IMR-90 (cell line): ENCODE results near the gene PIEZO1. TPM values are rescaled to one million over a fixed set of nuclear protein-coding genes. Genes with fewer than 3 reads are reported as not detected.

Experiments
- ATAC-seq: fragments of 200-7000 bp; cut with Tn5 transposase; 2 replicates; pipeline ENCODE4 v1.9.1; 2020; ENCODE audit warnings: low read depth, mild to moderate bottlenecking, moderate library complexity
- BruUV-seq: library from RNA; stranded (reverse); fragments of 400-500 nt; replicated peaks from 2 replicates; lab custom pipeline; 2021; lab: Mats Ljungman, UMichigan
- CTCF ChIA-PET: fragments of 300-600 bp; formaldehyde crosslinking; extraction: SDS; loops from one replicate; lab custom pipeline; 2021; ENCODE audit warnings: antibody characterized with exemption; lab: Yijun Ruan, JAX
- POLR2A ChIA-PET: fragments of 300-600 bp; sonication (Branson Sonifier 250); formaldehyde crosslinking; loops from one replicate; lab custom pipeline; 2022; ENCODE audit warnings: antibody characterized with exemption; ENCODE audit not compliant: unreplicated experiment; lab: Charles Lee
- DNase-seq: peaks from one replicate; pipeline ENCODE4 v3.0.0; 2013
- H2AFZ ChIP-seq: replicated peaks from 2 replicates; pipeline ENCODE3; 2013; ENCODE audit warnings: low read length, mild to moderate bottlenecking; ENCODE audit not compliant: poor library complexity
- H2AK5ac ChIP-seq: 2 replicates; pipeline ENCODE4 v1.6.1; 2013; ENCODE audit warnings: low read depth, low read length, inconsistent platforms
- H2AK9ac ChIP-seq: replicated peaks from 2 replicates; pipeline ENCODE3; 2013; ENCODE audit warnings: mild to moderate bottlenecking, low read depth, low read length, moderate library complexity; ENCODE audit not compliant: poor library complexity
- H2BK120ac ChIP-seq: 2 replicates; pipeline ENCODE4 v1.6.1; 2013; ENCODE audit warnings: low read depth, low read length, inconsistent platforms
- H2BK15ac ChIP-seq: 3 replicates; pipeline ENCODE4 v1.6.1; 2013; ENCODE audit warnings: low read depth, low read length, inconsistent platforms
- H2BK20ac ChIP-seq: 2 replicates; pipeline ENCODE4 v1.6.1; 2013; ENCODE audit warnings: low read depth, mild to moderate bottlenecking, inconsistent platforms, low read length, moderate library complexity
- H2BK5ac ChIP-seq: 2 replicates; pipeline ENCODE4 v1.6.1; 2013; ENCODE audit warnings: mild to moderate bottlenecking, low read depth, low read length, inconsistent platforms; ENCODE audit not compliant: poor library complexity, severe bottlenecking
- H3K14ac ChIP-seq: replicated peaks from 2 replicates; pipeline ENCODE4 v1.6.1; 2013; ENCODE audit warnings: low read depth, low read length, inconsistent platforms
- H3K18ac ChIP-seq: 2 replicates; pipeline ENCODE4 v1.6.1; 2013; ENCODE audit warnings: low read depth, low read length, control low read depth
- H3K23ac ChIP-seq: 2 replicates; pipeline ENCODE4 v1.6.1; 2013; ENCODE audit warnings: low read depth, low read length, inconsistent platforms
- H3K27ac ChIP-seq: 2 replicates; pipeline ENCODE4 v1.5.1; 2013; ENCODE audit warnings: mild to moderate bottlenecking, control low read depth, low read length; ENCODE audit not compliant: insufficient read depth
- H3K27me3 ChIP-seq: 2 replicates; pipeline ENCODE4 v1.6.1; 2013; ENCODE audit warnings: low read length; ENCODE audit not compliant: control insufficient read depth, insufficient read depth
- H3K36me3 ChIP-seq: 2 replicates; pipeline ENCODE4 v1.6.1; 2013; ENCODE audit warnings: low read length, mixed read lengths; ENCODE audit not compliant: control insufficient read depth, insufficient read depth
- H3K4ac ChIP-seq: 2 replicates; pipeline ENCODE4 v1.6.1; 2013; ENCODE audit warnings: low read depth, low read length, inconsistent platforms
- H3K4me1 ChIP-seq: 2 replicates; pipeline ENCODE4 v1.6.1; 2013; ENCODE audit warnings: low read length, mixed read lengths; ENCODE audit not compliant: control insufficient read depth, insufficient read depth
- H3K4me2 ChIP-seq: 2 replicates; pipeline ENCODE4 v1.6.1; 2013; ENCODE audit warnings: low read depth, mild to moderate bottlenecking, control low read depth, low read length, moderate library complexity
- H3K4me3 ChIP-seq: 2 replicates; pipeline ENCODE4 v1.5.1; 2013; ENCODE audit warnings: low read depth, mild to moderate bottlenecking, control low read depth, low read length, moderate library complexity; ENCODE audit not compliant: insufficient read depth
- H3K56ac ChIP-seq: 2 replicates; pipeline ENCODE4 v1.6.1; 2013; ENCODE audit warnings: low read length, inconsistent platforms; ENCODE audit not compliant: insufficient read depth; ENCODE audit errors: extremely low read depth
- H3K79me1 ChIP-seq, 2 experiments: 2 replicates each; pipeline ENCODE4 v1.6.1; 2013; ENCODE audit warnings: low read length in 2 of 2, inconsistent platforms in 1 of 2, low read depth in 1 of 2
- H3K9ac ChIP-seq: 2 replicates; pipeline ENCODE4 v1.6.1; 2013; ENCODE audit warnings: low read depth, low read length, control low read depth
- H3K9me1 ChIP-seq: 2 replicates; pipeline ENCODE4 v1.6.1; 2013; ENCODE audit warnings: low read length, inconsistent platforms; ENCODE audit not compliant: insufficient read depth
- H3K9me3 ChIP-seq: 2 replicates; pipeline ENCODE4 v1.6.1; 2013; ENCODE audit warnings: low read length; ENCODE audit not compliant: control insufficient read depth, insufficient read depth
- H4K20me1 ChIP-seq: 2 replicates; pipeline ENCODE4 v1.6.1; 2013; ENCODE audit warnings: low read length, inconsistent platforms; ENCODE audit not compliant: insufficient read depth
- H4K5ac ChIP-seq: 2 replicates; pipeline ENCODE4 v1.6.1; 2013; ENCODE audit warnings: mild to moderate bottlenecking, low read depth, low read length, control low read depth
- H4K8ac ChIP-seq, 2 experiments: 2 replicates each; pipeline ENCODE4 v1.6.1; 2013; ENCODE audit warnings: low read depth in 2 of 2, low read length in 2 of 2, control low read depth in 1 of 2, inconsistent platforms in 1 of 2
- H4K91ac ChIP-seq: 2 replicates; pipeline ENCODE4 v1.6.1; 2013; ENCODE audit warnings: low read depth, low read length, inconsistent platforms; ENCODE audit not compliant: insufficient read depth
- BHLHE40 ChIP-seq: fragments of 150-350 bp; IDR thresholded peaks from 2 replicates; pipeline ENCODE4 v1.6.1; 2016; ENCODE audit warnings: mild to moderate bottlenecking, low read depth, low read length
- CEBPB ChIP-seq: IDR thresholded peaks from 2 replicates; pipeline ENCODE4 v1.6.1; 2012; ENCODE audit warnings: low read depth, low read length, improper control_type of control experiment
- CHD1 ChIP-seq: IDR thresholded peaks from 2 replicates; pipeline ENCODE4 v1.6.1; 2012; ENCODE audit warnings: low read depth, low read length, improper control_type of control experiment
- CTCF ChIP-seq: conservative IDR thresholded peaks from 2 replicates; pipeline ENCODE4 v1.5.1; 2012; ENCODE audit warnings: mild to moderate bottlenecking, low read depth, low read length, improper control_type of control experiment
- ELK1 ChIP-seq: fragments of 150-350 bp; IDR thresholded peaks from 2 replicates; pipeline ENCODE4 v1.6.1; 2016; ENCODE audit warnings: low read depth, mild to moderate bottlenecking, low read length, moderate library complexity, borderline replicate concordance
- FOS ChIP-seq: fragments of 150-350 bp; IDR thresholded peaks from 2 replicates; pipeline ENCODE4 v1.6.1; 2016; ENCODE audit warnings: low read depth, low read length
- MAFK ChIP-seq: IDR thresholded peaks from 2 replicates; pipeline ENCODE4 v1.6.1; 2012; ENCODE audit warnings: low read depth, low read length, improper control_type of control experiment
- MAZ ChIP-seq: IDR thresholded peaks from 2 replicates; pipeline ENCODE4 v1.6.1; 2012; ENCODE audit warnings: low read depth, mild to moderate bottlenecking, low read length, improper control_type of control experiment, moderate library complexity, borderline replicate concordance
- MXI1 ChIP-seq: IDR thresholded peaks from 2 replicates; pipeline ENCODE4 v1.6.1; 2012; ENCODE audit warnings: low read depth, mild to moderate bottlenecking, low read length, moderate library complexity, borderline replicate concordance
- NFE2L2 ChIP-seq: fragments of 150-350 bp; IDR thresholded peaks from 2 replicates; pipeline ENCODE4 v1.6.1; 2016; ENCODE audit warnings: low read depth, mild to moderate bottlenecking, low read length
- POLR2A ChIP-seq: IDR thresholded peaks from 2 replicates; pipeline ENCODE4 v1.6.1; 2012; ENCODE audit warnings: mild to moderate bottlenecking, low read depth, low read length
- RAD21 ChIP-seq: IDR thresholded peaks from 2 replicates; pipeline ENCODE4 v1.6.1; 2012; ENCODE audit warnings: low read length, improper control_type of control experiment
- RCOR1 ChIP-seq: IDR thresholded peaks from 2 replicates; pipeline ENCODE4 v1.6.1; 2012; ENCODE audit warnings: mild to moderate bottlenecking, low read length, improper control_type of control experiment; ENCODE audit not compliant: insufficient replicate concordance
- RFX5 ChIP-seq: IDR thresholded peaks from 2 replicates; pipeline ENCODE4 v1.8.0; 2012; ENCODE audit warnings: low read depth, mild to moderate bottlenecking, low read length, moderate library complexity
- SMC3 ChIP-seq: fragments of 150-350 bp; IDR thresholded peaks from 2 replicates; pipeline ENCODE4 v1.6.1; 2016; ENCODE audit warnings: low read depth, mild to moderate bottlenecking, antibody characterized with exemption, low read length, moderate library complexity
- USF2 ChIP-seq: fragments of 150-350 bp; IDR thresholded peaks from 2 replicates; pipeline ENCODE4 v1.6.1; 2017; ENCODE audit warnings: mild to moderate bottlenecking, antibody characterized with exemption, low read length, low read depth
- WGBS, 2 experiments: methylation state at CpG; one replicate each; pipeline versions ENCODE4 v1.1.5 to v1.1.7; 2013; ENCODE audit warnings: missing lambda C conversion rate in 2 of 2; ENCODE audit not compliant: insufficient read length in 1 of 2; ENCODE audit errors: extremely low coverage in 2 of 2; 5-methylcytosine and 5-hydroxymethylcytosine counted together
- dilution Hi-C: fragments of 300-500 bp; cut with HindIII; formaldehyde crosslinking; loops from one replicate; pipeline ENCODE4 v1.14.3; 2018; ENCODE audit warnings: low sequenced_read_pairs; ENCODE audit not compliant: unreplicated experiment
- in situ Hi-C: fragments of 300-500 bp; cut with MboI; formaldehyde crosslinking; loops from 3 replicates; pipeline ENCODE4 v1.14.3; 2019; ENCODE audit warnings: low sequenced_read_pairs, inconsistent platforms, mixed read lengths
- intact Hi-C: fragments of 100-400 bp; cut with micrococcal nuclease; formaldehyde crosslinking; loops from 2 replicates; pipeline ENCODE4 v1.10.0; 2022
- polyA plus RNA-seq, 3 experiments: library from polyadenylated mRNA; depleted of rRNA; stranded (reverse); fragments of >200 nt; gene quantifications; 2 replicates each; pipeline ENCODE4 v1.2.3, GENCODE V29; 2012; ENCODE audit warnings: low replicate concordance in 1 of 3
- total RNA-seq: library from RNA; depleted of rRNA; stranded (reverse); fragments of >200 nt; gene quantifications from 2 replicates; pipeline ENCODE4 v1.2.3, GENCODE V29; 2012

Gene PIEZO1
- total and polyA plus RNA-seq, 2 of the 4 experiments (the other 2 are of a cell fraction): 36.2 to 372 TPM

DNA sequence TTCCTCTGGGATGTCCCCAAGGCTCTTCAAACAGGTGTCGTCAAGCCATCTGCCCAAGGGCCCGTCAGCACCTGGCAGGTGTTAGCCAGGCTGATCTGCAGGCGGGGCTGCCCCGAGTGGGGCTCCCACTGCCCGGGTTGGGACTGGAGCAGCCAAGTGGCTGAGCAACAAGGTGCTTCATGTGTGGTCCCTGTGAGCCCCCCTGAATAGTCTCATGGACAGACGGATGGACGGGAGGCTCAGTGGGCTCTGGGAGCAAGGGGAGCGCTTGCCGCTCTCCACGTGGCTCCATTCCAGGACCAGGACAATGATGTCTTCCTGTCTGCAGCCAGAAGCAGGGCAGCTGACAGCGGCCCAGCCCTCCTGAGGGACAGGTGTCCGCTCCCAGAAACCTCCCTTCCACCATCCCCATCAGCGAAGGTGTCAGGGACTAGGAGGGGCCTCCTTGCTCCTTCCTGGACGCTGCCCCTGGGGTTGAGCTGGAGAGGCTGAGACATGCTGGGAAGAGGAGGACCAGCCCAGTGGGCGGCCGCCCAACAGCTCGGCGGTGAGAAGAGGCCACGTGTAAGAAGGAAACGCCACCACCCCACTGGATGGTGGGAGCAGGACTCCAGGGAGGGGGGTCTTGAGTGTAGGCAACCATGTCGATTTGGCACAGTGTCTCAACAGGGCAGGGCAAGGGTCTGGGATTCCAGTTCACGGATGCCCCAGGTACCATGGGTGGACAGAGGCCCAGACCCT is 108.3 kb downstream of the PIEZO1 start:
- no peak overlapping the region for H3K14ac ChIP-seq

More for the DNA sequence above, 108.3 kb downstream of the PIEZO1 start:
- no peak overlapping the region for H2BK20ac ChIP-seq
- no peak overlapping the region for H3K4ac ChIP-seq
- no TSS peak for BruUV-seq
- no peaks in the 10 kb centered on the region for H3K79me1 ChIP-seq
- H3K9ac ChIP-seq: no peak overlapping the region
- H2AK5ac ChIP-seq: no peak overlapping the region
- peak overlapping the region; percentile 78 for H2AK9ac ChIP-seq
- no peak overlapping the region for H3K56ac ChIP-seq
- CTCF ChIA-PET: no interaction called here
- no peak overlapping the region for H3K18ac ChIP-seq
- no peak overlapping the region for H2AFZ ChIP-seq
- H4K20me1 ChIP-seq: 0 out of 2 replicates have a peak, but pooled peaks cover 9% of the 10 kb centered on the region
- no peaks in the 10 kb centered on the region for H3K9me1 ChIP-seq
- POLR2A ChIA-PET: no interaction called here
- no peak overlapping the region for H2BK120ac ChIP-seq
- no peak for TF ChIP-seq MAFK
- TF ChIP-seq CTCF: no peak
- TF ChIP-seq SMC3: no peak
- TF ChIP-seq NFE2L2: no peak
- no peak for TF ChIP-seq RCOR1
- TF ChIP-seq POLR2A: no peak
- TF ChIP-seq FOS: no peak
- no peak for TF ChIP-seq BHLHE40
- TF ChIP-seq USF2: no peak
- TF ChIP-seq ELK1: no peak
- TF ChIP-seq CEBPB: no peak
- no peak for TF ChIP-seq MAZ
- no peak for TF ChIP-seq RAD21
- no peak for TF ChIP-seq RFX5
- TF ChIP-seq MXI1: no peak
- no peak for TF ChIP-seq CHD1
- H3K27ac ChIP-seq: no peak overlapping the region
- H4K8ac ChIP-seq: no peak overlapping the region
- H4K91ac ChIP-seq: no peak overlapping the region
- no peaks in the 10 kb centered on the region for H3K9me3 ChIP-seq
- H3K23ac ChIP-seq: no peak overlapping the region
- DNase-seq: no peak
- intact Hi-C loops (no loop called here), in situ Hi-C loops (no loop called here), dilution Hi-C loops (no loop called here)
- no peak overlapping the region for H2BK5ac ChIP-seq
- H2BK15ac ChIP-seq: no peak overlapping the region
- WGBS, 2 experiments: 91% methylated on average over 12 of the region's 22 CpGs; no CpG with 5 or more reads in 1 of the 2 experiments
- peaks cover 7% of the 10 kb centered on the region; the same call in 1 of the 2 replicates for H3K36me3 ChIP-seq
- no peak overlapping the region for H4K5ac ChIP-seq
- no peaks in the 10 kb centered on the region for H3K27me3 ChIP-seq
- no peak overlapping the region for H3K4me3 ChIP-seq
- no peaks in the 10 kb centered on the region for H3K4me1 ChIP-seq
- no peak overlapping the region for H3K4me2 ChIP-seq
- no peak for ATAC-seq
